HG02571 (cell line): ENCODE data around the gene ZCCHC8.
"Not testable (repeated sequence)": the region's sequence is repeated elsewhere in the genome, so short reads cannot be mapped to it uniquely, and the experiment has no call there.

Experiments
- ATAC-seq: cut with Tn5 transposase; IDR thresholded peaks from one replicate; pipeline ENCODE4 v1.9.1; 2021; ENCODE audit warnings: mild to moderate bottlenecking, moderate library complexity; ENCODE audit not compliant: unreplicated experiment

Gene ZCCHC8

DNA sequence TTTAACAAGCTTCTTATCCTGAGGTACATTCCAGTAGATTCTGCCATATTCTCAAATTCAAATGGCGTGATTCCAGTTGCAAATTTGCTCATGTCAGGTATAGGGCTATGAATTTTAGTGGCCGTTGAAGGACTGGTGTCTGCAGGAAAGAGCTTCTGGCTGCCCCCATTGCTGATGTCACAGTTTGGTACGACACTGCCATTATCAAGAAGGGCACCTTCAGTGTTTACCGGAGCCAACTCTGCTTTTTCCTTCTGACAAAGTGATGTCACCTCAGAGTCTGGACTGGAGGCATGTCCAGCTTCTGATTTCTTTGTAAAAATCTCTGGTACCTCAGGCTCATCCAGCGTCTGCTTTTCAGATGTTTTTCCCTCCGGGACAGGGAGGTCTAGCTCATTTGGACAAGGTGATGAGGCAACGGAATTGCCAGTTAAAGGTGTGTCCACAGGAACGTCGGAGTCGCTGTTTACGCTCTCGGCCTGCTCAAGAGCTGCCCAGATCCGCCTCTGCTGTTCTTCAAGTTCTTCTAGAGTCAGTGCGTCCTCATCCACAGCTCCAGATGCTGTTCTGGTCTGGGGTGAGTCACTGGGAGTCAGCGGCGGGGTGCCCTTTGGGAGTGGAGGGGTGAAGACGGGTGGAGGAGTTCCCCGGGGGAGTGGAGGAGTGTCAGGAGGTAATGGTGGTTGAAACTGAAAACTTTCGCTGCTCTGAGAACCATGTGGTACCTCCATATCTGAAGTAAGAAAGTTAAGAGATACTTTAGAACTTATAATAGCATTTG, 27.0 kb downstream of the ZCCHC8 start:
- no peak for ATAC-seq

DNA sequence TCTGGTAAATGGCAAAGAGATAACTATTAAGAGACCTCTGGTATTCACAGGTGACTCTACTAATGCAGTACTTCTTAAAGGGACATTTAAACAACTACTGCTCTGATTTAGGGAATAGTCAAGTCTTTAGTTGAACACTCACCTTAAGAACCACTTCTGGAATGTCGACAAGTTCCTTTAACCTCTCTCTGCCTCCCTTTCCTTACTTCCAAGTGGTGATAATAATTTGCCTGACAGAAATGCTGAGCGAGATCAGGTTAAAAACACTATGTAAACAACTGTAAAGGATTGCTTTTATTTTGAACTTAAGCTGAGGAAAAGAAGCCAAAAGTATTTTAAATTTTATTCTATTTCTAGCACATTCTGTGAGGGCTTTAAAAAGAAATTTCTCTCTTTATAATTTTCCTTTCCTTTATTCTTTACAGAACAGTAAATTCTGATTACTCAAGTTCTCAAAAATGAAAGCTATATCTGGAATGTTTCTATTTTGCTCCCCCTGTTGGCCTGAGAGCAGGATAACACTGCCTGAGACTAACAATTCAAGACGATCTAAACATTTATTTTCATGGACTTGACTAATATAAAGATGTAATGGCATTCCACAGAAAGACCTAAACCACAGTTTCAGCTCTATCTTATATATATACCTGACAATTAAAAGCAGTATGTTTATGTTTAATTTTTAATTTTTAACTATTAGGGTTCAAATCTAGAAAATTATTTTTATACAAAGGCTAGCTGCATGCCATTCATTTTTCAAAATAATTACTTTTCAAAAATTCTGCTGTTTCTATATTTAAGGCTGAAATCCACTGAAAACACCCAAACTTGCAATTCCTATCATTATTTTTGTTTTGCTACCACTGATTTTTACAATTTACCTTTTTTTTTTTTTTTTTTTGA, 29.2 kb downstream of the ZCCHC8 start:
- no peak for ATAC-seq

DNA sequence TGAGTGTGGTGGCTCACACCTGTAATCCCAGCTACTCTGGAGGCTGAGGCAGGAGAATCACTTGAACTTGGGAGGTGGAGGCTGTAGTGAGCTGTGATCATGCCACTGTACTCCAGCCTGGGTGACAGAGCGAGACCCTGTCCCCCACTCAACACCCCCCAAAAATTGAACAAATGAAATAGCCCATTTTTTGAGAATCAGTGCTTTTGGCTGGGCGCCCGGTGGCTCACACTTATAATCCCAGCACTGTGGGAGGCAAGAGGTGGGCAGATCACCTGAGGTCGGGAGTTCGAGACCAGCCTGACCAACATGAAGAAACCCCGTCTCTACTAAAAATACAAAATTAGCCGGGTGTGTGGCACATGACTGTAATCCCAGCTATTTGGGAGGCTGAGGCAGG, 30.2 kb downstream of the ZCCHC8 start:
- ATAC-seq, result not testable (repeated sequence)

DNA sequence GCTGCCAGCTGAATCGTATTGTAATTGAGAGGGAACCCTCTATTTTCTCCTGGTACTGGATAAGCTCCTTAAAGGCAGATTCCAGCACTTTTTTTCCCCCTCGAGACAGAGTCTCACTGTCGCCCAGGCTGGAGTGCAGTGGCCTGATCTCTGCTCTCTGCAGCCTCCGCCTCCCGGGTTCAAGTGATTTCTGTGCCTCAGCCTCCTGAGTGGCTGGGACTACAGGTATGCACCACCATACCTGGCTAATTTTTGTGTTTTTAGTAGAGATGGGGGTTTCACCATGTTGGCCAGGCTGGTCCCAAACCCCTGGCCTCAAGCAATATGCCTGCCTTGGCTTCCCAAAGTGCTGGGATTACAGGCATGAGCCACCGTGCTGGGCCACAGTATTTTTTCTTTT, 30.9 kb downstream of the ZCCHC8 start:
- ATAC-seq, result not testable (repeated sequence)

DNA sequence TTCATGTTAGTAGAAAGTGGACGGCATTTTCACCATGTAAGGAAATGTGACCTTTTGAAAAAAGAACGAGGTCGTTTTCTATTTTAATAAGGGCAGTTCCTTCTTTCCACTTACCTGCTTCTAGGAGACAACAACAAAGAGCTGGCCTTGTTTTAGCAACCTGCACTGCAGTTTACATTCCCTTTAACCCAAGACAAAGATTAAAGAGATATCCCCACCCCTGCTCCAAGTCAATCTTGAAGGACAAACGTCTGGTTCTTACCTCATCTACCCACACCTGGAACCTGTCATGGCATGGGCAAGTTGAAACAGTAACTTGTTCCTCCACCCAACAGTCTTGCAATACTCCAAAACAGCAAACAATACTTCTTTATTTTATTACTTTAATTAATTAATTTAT, 32.7 kb downstream of the ZCCHC8 start:
- ATAC-seq, result no peak

DNA sequence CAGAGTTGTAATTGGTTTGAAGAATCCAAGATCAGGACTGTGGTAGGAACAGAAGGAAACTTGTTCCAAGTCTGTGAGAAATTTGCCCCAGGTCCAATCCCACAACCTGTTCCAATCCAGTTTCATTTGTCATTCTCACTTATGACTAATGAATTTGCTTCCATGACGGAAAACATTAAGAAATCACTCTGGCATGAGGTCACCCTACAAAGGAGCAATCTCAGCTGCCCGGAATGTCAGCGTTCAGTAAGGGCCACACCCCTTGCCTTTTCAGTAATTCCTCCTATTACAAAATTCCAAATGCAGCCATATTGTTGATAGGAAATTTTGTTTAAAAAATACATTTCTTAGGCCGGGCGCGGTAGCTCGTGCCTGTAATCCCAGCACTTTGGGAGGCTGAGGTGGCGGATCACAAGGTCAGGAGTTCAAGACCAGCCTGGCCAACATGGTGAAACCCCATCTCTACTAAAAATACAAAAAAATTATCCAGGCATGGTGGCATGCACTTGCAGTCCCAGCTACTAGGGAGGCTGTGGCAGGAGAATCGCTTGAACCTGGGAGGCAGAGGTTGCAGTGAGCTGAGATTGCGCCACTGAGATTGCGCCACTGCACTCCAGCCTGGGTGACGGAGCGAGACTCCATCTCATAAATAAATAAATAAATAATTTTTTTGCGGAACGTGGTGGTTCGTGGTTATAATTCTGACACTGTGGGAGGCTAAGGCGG, 36.3 kb downstream of the ZCCHC8 start:
- ATAC-seq, result not testable (repeated sequence)

DNA sequence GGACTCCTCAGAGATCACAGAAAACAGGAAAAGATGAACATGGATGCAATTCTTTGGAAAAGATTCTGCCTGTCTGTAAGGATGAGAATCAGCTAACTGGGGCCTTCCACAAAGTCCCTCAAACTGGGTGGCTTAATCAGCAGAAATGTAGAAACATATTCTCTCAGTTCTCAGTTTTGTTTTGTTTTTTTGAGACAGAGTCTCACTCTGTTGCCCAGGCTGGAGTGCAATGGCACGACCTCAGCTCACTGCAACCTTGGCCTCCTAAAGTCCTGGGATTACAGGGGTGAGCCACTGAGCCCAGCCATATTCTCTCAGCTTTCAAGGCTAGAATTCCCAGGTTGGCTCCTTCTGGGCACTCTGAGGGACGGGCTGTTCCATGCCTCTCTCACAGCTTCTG, 40.1 kb downstream of the ZCCHC8 start:
- ATAC-seq, result no peak

DNA sequence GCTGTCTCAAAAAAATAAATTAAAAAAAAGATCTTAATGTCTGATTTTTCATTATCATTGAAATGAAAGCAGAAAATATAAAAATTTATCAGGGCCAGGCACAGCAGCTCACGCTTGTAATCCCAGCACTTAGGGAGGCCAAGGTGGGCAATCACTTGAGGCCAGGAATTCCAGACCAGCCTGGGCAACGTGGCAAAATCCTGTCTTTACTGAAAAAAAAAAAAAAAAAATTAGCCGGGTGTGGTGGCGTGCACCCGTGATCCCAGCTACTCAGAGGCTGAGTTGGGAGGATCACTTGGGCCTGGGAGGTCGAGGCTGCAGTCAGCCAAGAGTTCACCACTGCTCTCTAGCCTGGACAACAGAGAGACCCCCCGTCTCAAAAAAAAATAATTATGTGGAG, 40.7 kb downstream of the ZCCHC8 start:
- ATAC-seq, result no peak

DNA sequence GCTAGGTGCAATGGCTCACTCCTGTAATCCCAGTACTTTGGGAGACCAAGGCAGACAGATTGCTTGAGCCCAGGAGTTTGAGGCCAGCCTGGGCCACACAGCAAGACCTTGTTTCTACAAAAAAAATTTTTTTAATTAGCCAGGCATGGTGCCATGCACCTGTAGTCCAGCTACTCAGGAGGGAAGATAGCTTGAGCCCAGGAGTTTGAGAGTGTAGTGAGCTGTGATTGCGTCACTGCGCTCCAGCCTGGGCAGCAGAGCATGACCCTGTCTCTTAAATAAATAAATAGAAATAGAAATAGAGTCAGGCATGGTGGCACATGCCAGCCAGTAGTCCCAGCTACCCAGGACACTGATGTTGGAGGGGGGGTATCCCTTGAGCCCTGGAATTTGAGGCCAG, 41.5 kb downstream of the ZCCHC8 start:
- ATAC-seq, result no peak

DNA sequence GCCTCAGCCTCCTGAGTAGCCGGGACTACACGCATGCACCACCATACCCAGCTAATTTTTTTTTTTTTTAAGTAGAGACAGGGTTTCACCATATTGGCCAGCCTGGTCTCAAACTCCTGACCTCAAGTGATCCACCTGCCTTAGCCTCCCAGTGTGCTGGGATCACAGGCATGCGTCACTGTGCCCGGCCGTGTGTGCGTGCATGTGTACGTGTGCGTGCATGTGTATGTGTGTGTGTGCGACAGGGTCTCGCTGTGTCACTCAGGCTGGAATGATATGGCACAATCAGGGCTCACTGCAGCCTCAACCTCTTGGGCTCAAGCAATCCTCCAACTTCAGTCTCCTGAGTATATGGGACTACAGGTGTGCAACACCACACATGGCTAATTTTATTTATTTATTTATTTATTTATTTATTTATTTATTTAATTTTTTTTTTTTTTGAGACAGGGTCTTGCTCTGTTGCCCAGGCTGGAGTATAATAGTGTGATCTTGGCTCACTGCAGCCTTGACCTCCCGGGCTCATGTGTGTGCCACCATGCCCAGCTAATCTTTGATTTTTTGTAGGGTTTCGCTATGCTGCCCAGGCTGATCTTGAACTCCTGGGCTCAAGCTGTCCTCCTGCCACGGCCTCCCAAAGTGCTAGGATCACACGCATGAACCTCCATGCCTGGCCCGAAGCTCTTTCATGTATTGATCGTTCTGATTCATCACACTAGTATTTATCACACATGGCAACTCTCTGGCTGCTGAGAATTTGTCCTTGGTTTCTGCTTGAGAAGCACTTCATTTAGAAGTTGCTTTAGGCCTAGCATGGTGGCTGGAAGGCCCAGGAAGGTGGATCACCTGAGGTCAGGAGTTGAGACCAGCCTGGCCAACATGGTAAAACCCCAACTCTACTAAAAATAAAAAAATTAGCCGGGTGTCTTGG, 42.4 kb downstream of the ZCCHC8 start:
- ATAC-seq, result no peak

DNA sequence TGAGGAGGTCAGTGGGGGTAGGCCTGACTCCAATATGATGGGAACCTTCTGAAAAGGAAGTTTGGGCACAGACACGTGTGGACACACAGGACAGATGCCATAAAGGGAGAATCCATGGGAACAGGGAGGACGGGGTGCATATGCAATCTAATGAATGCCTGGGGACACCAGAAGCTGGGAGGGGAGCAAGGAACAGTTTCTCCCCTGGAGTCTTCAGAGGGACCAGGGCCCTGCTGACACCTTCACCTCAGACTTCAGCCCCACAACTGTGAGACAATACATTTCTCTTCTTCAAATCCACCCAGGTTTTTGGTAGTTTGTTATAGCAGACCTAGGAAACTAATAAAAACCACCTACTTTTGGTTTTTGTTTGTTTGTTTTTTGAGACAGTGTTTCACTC, 43.1 kb downstream of the ZCCHC8 start:
- ATAC-seq, result no peak

DNA sequence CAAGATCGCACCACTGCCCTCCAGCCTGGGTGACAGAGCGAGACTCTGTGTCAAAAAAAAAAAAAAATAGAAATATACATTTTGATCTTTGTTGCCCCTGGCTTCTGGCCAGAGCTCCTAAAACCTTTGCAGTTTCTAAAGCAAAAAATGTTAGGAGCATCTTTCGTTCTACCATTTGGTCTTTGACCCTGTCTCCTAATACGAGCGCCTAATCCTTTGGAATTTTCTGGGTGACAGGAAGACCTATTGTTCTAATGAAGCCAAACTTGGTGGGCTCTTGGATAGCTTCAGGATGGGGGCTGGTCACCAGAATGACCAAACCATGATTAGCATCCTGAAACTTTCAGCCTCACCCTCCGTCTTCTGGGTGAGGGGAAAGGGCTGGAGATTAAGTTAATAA, 46.0 kb downstream of the ZCCHC8 start:
- no peak for ATAC-seq

DNA sequence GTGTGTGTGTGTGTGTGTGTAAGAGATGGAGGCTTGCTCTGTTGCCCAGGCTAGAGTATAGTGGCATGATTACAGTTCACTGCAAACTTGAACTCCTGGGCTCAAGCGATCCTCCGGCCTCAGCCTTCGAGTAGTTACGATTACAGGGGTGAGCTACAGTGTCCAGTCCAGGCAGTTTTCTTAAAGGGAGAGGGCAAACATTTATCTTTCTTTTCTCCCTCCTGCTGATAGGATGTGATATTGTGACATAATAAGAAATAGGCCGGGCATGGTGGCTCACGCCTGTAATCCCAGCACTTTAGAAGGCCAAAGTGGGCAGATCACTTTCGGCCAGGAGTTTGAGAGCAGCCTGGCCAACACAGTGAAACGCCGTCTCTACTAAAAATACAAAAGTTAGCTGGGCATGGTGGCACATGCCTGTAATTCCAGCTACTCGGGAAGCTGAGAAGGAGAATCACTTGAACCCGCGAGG, 46.4 kb downstream of the ZCCHC8 start:
- ATAC-seq, result no peak

DNA sequence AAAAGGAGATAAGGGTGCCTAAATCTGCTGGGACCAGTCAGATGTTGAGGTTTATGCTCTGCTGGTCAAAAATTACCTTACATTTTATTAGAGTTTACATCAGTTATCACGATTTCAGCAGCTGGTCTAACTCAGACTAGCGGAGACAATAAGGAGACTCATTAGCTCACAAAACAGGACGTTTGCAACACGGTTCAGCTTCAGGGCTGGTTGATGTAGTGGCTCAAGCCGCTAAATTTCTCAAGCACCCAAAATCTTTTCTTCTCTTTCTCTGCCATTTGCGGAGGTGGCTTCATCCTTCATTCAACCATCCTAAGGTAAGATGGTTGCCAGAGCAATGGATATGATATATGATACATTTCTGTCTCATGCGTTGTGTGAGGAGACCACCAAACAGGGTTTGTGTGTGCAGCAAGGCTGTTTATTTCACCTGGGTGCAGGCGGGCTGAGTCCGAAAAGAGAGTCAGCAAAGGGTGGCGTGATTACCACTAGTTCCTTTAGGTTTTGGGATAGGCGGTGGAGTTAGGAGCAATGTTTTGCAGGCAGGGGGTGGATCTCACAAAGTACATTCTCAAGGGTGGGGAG, 47.9 kb downstream of the ZCCHC8 start:
- ATAC-seq, result no peak

DNA sequence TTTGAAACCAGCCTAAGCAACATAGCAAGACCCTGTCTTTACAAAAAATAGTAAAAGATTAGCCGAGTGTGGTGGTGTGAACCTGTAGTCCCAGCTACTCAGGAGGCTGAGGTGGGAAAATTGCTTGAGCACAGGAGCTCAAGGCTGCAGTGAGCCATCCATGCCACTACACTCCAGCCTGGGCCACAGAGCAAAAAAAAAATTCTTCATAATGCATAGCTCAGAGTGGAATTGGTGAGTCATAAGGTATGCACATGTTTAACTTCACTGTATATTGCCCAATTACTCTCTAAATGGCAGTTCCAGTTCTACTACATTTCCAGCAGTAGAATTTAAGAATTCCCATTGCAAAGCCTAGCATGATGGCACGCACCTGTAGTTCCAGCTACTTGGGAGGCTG, 51.4 kb downstream of the ZCCHC8 start:
- no peak for ATAC-seq

DNA sequence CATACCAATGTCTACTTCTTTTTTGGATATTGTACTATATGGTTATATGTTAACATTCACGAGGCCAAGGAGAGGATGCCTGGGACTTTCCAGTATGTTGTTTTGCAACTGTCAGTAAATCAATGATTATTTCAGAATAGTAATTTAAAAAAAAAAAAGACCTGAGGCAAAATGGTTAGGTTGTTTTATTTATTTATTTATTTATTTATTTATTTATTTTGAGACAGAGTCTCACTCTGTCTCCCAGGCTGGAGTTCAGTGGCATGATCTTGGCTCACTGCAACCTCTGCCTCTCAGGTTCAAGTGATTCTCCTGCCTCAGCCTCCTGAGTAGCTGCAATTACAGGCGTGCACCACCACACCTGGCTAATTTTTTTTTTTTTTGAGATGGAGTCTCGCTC, 52.9 kb downstream of the ZCCHC8 start:
- not testable (repeated sequence) for ATAC-seq

DNA sequence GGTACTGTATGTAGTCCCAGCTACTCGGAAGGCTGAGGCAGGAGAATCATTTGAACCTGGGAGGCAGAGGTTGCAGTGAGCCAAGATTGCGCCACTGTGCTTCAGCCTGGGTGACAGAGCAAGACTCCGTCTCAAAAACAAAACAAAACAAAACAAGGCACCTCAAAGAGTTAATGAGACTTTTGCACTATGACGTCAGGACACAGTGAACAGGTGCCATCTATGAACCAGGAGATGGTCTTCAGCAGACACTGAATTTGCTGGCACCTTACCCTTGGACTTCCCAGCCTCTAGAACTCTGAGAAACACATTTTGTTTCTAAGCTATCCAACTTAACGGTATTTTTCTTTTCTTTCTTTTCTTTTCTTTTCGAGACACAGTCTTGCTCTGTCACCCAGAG, 54.3 kb downstream of the ZCCHC8 start:
- not testable (repeated sequence) for ATAC-seq

DNA sequence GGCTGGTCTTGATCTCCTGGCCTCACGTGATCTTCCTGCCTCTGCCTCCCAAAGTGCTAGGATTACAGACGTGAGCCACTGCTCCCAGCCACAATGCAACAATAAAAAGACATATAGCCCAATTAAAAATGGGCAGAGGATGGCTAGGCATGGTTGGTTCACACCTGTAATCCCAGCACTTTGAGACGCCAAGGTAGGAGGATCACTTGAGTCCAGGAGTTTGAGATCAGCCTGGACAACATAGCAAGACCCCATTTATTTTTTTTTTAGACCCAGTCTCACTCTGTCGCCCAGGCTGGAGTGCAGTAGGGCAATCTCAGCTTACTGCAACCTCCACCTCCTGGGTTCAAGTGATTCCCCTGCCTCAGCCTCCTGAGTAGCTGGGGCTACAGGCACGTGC, 56.7 kb downstream of the ZCCHC8 start:
- ATAC-seq, result not testable (repeated sequence)

DNA sequence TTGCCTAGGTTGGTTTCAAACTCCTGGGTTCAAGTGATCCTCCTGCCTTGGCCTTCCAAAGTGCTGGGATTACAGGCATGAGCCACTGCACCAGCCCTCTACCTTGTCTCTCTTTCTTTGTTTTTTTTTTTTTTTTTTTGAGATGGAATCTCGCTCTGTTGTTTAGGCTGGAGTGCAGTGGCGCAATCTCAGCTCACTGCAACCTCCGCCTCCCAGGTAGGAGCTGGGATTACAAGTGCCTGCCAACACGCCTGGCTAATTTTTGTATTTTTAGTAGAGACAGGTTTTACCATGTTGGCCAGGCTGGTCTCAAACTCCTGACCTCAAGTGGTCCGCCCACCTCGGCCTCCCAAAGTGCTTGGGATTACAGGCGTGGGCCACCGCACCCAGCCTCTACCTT, 61.9 kb downstream of the ZCCHC8 start:
- not testable (repeated sequence) for ATAC-seq

DNA sequence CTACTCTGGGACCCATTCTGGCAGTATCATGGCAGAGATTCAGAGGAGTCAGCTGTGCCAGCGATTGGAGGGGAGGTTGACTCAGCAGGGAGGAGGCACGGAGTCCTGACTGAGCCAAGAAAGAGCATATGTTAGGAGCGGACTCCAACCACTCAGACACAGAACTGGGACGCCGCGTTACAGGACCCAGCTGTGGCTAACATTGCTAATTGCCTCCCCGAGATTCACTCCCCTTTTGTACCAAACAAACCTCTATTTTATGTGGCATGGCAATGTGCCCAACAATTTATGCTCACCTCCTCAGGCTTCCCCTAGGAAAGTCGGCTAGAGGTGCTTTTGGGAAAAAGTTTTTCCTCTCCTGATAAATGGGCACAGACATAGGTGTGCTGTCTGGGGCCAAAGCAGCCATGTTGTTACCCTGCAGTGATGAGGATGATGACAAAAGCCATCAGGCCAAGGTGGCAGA, 63.0 kb downstream of the ZCCHC8 start:
- no peak for ATAC-seq
